Astrocyte (in vitro differentiated cells and primary cell): ENCODE results near the gene ADAMTSL2.

Source experiments
- CTCF ChIP-seq: IDR thresholded peaks from 2 replicates; pipeline ENCODE4 v1.5.1; 2011; ENCODE audit warnings: low read depth, mild to moderate bottlenecking, inconsistent platforms, low read length, moderate library complexity; ENCODE audit not compliant: insufficient read depth
- EZH2 ChIP-seq: IDR thresholded peaks from 2 replicates; pipeline ENCODE4 v1.6.1; 2012; ENCODE audit warnings: mild to moderate bottlenecking, low read length, inconsistent platforms; ENCODE audit not compliant: insufficient read depth

DNA sequence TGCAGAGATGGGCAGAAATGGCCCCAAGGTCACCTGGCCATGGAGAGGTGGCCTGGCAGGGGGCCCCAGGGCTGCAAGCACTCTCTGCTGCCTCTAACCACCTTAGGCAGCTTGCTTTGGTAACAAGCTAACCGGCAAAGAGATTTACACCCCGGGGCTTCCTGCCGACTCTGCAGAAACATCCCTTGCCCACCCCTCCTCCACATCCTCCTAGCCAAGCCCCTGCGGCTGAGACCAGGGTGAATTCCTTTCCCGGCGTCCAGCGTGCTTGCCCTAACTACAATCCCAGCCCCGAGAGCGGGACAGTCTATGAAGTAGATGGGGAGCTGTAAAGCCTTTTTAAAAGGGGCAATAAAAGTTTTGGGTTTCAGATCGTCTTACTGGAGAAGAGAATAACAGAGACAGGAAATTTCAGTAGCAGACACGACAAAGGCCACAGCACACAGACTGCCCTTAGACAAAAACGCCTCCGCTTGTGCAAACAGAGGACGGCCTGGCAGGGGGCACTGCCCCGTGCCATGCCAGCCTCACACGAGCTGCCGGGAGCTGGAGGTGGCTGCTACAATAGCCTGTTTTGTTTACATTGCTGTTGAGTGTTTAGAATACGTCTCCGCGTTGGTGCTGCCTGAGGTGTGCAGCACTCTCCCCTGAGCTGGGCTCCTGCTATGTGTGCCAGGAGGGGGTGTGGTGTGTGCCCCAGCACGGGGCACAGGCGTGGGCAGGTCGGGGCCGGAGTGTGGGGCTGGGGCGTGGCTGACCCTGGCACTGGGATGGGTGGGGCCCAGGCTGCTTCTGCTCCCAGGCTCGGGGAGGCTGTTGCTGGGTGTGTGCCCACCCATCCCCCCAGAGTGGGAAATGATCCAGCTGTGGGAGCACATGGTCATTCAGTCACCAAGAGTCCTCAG is 25.1 kb upstream of the ADAMTSL2 start:
- no peak for TF ChIP-seq CTCF
- no peak for TF ChIP-seq EZH2
